Stomach (tissue), 4 donors: ENCODE measurements around the gene OBSCN.

ENCODE experiments used
- CTCF ChIP-seq, 7 experiments: fragments of 450-650 bp in 4 of 7; fragments of 200-600 bp in 3 of 7; sonication (generic) in 3 of 7; IDR thresholded peaks; one replicate each; pipeline ENCODE4 v1.5.1; 2016 to 2019; ENCODE audit warnings: antibody characterized with exemption in 7 of 7, control low read depth in 2 of 7, mild to moderate bottlenecking in 1 of 7
- POLR2A ChIP-seq, 4 donors: fragments of 450-650 bp; IDR thresholded peaks; one replicate each; pipeline ENCODE4 v1.6.1; 2016; ENCODE audit warnings: antibody characterized with exemption in 4 of 4, control low read depth in 2 of 4, mild to moderate bottlenecking in 1 of 4, moderate library complexity in 1 of 4

GRCh38 chr1:228310162-228310792 lies 102.4 kb downstream of the OBSCN start:
- no peak for TF ChIP-seq CTCF (IDR thresholded peaks at IDR 0.05)
- no peak for TF ChIP-seq POLR2A (IDR thresholded peaks at IDR 0.05)
